ENCODE data around the gene SPHK2.

DNA sequence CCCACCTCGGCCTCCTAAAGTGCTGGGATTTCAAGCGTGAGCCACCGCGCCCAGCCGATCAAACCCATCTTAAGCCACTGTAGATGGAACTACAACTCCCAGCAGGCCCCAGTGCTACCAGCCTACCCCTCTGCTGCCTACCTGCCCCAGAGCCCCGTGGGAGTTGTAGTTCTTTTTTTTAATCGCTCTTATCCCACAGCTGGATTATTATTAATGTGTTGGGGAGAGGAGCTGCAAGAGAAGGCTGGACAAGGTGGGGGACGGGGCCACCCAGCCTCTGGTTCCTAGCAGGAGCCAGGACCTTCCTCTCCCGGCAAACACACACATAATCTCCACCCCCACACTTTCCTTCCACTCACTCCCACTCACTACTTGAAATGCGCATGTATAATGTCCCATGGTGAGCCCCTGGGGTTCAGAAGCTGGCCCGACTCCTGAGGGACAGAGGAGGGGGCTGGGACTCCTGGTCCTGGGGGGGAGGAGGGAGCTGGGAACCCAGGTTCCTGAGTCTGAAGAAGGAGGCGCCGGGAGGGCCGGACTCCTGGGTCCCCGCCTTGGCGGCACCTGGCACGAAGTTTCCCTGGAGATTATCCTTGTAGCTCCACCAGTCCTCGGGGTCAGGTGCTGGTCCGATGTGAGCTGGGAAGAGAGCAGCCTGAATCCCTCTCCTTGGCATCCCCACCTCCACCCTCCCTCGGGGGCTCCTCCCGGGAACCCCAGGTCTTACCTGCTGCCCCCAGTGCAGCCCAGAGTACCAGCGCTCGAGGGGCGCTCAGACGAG lies 25.7 kb downstream of the SPHK2 start:
- TF ChIP-seq CEBPB (IDR thresholded peaks at IDR 0.05) (no peak), PHF8 (IDR thresholded peaks at IDR 0.05; ENCODE audit: borderline replicate concordance, low read depth) (no peak)
- TF ChIP-seq, protein P1, sequence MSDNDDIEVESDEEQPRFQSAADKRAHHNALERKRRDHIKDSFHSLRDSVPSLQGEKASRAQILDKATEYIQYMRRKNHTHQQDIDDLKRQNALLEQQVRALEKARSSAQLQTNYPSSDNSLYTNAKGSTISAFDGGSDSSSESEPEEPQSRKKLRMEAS (IDR thresholded peaks at IDR 0.05): no peak; the same call in 1 of the 2 replicates

Data from A549 (cell line).